K562 (cell line): ENCODE results near the gene PGA3.
"Not testable (repeated sequence)": the region's sequence is repeated elsewhere in the genome, so short reads cannot be mapped to it uniquely, and the experiment has no call there.

Experiments used
- CBX2 ChIP-seq: fragments of 200-600 bp; sonication (generic); IDR thresholded peaks from one replicate; pipeline ENCODE4 v1.6.1; 2012; ENCODE audit warnings: mild to moderate bottlenecking, low read length, inconsistent platforms; ENCODE audit not compliant: insufficient read depth, poor library complexity, severe bottlenecking
- EZH2 ChIP-seq: IDR thresholded peaks from 2 replicates; pipeline ENCODE4 v1.6.1; 2012; ENCODE audit warnings: low read depth, mild to moderate bottlenecking, inconsistent platforms, low read length, borderline replicate concordance
- GABPA ChIP-seq: fragments of 200-800 bp; sonication (Bioruptor generic); conservative IDR thresholded peaks from 2 replicates; pipeline ENCODE4 v1.6.1; 2016; ENCODE audit warnings: low read depth, missing genetic modification characterization, missing compliant biosample characterization
- KDM1A ChIP-seq, 2 experiments: fragments of 450-650 bp; IDR thresholded peaks; 2 replicates each; pipeline ENCODE4 v1.6.1; 2016; ENCODE audit warnings: mild to moderate bottlenecking in 2 of 2
- POLR2A ChIP-seq: fragments of 450-650 bp; conservative IDR thresholded peaks from 2 replicates; pipeline ENCODE4 v1.6.1; 2016
- POLR2AphosphoS5 ChIP-seq: IDR thresholded peaks from 2 replicates; pipeline ENCODE4 v1.6.1; 2011; ENCODE audit warnings: mild to moderate bottlenecking, low read depth, low read length, moderate library complexity; ENCODE audit not compliant: control insufficient read depth, insufficient read depth
- TF ChIP-seq, protein P1 (sequence below), 2 experiments: fragments of 450-650 bp in 1 of 2; sonication (generic) in 1 of 2; formaldehyde crosslinking in 1 of 2; IDR thresholded peaks in 1 of 2; conservative IDR thresholded peaks in 1 of 2; 2 replicates each; pipeline versions ENCODE4 v1.6.1 to v1.8.1; 2016 to 2023; ENCODE audit warnings: mild to moderate bottlenecking in 2 of 2, moderate library complexity in 2 of 2, inconsistent platforms in 1 of 2, missing genetic modification reagents in 1 of 2
- TF ChIP-seq, protein P2 (sequence below), 3 experiments: IDR thresholded peaks in 2 of 3; conservative IDR thresholded peaks in 1 of 3; 2 replicates each; pipeline ENCODE4 v1.5.1; 2011 to 2012; ENCODE audit warnings: low read length in 3 of 3, mild to moderate bottlenecking in 3 of 3, control low read depth in 2 of 3, improper control_type of control experiment in 1 of 3, inconsistent platforms in 1 of 3, low read depth in 1 of 3, mixed read lengths in 1 of 3, moderate library complexity in 1 of 3; ENCODE audit not compliant: insufficient read depth in 2 of 3

GRCh38 chr11:61212202-61212601 lies 8.9 kb downstream of the PGA3 start:
- not testable (repeated sequence) for TF ChIP-seq GABPA; CBX2; EZH2; POLR2AphosphoS5; KDM1A (IDR thresholded peaks at IDR 0.05); POLR2A
- TF ChIP-seq, protein P1, sequence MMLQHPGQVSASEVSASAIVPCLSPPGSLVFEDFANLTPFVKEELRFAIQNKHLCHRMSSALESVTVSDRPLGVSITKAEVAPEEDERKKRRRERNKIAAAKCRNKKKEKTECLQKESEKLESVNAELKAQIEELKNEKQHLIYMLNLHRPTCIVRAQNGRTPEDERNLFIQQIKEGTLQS (IDR thresholded peaks at IDR 0.05): not testable (repeated sequence)
- TF ChIP-seq, protein P1 (CRISPR knock-in tag; conservative IDR thresholded peaks at IDR 0.05): not testable (repeated sequence)
- TF ChIP-seq, protein P2, sequence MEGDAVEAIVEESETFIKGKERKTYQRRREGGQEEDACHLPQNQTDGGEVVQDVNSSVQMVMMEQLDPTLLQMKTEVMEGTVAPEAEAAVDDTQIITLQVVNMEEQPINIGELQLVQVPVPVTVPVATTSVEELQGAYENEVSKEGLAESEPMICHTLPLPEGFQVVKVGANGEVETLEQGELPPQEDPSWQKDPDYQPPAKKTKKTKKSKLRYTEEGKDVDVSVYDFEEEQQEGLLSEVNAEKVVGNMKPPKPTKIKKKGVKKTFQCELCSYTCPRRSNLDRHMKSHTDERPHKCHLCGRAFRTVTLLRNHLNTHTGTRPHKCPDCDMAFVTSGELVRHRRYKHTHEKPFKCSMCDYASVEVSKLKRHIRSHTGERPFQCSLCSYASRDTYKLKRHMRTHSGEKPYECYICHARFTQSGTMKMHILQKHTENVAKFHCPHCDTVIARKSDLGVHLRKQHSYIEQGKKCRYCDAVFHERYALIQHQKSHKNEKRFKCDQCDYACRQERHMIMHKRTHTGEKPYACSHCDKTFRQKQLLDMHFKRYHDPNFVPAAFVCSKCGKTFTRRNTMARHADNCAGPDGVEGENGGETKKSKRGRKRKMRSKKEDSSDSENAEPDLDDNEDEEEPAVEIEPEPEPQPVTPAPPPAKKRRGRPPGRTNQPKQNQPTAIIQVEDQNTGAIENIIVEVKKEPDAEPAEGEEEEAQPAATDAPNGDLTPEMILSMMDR (IDR thresholded peaks at IDR 0.05 in 2 of 3, conservative IDR thresholded peaks at IDR 0.05 in 1 of 3; ENCODE audit: insufficient read depth in 2 of 3, low read depth in 1 of 3, low read length in 3 of 3): not testable (repeated sequence)
